Left colon (tissue), 2 donors: ENCODE measurements around the gene TCL1A. TPM values are rescaled to one million over a fixed set of nuclear protein-coding genes. Genes with fewer than 3 reads are reported as not detected.
"Not testable (repeated sequence)": the region's sequence is repeated elsewhere in the genome, so short reads cannot be mapped to it uniquely, and the experiment has no call there.

Experiments used
- ATAC-seq: fragments of 200-7000 bp; cut with Tn5 transposase; one replicate; pipeline ENCODE4 v1.9.1; 2020; ENCODE audit warnings: mild to moderate bottlenecking, moderate library complexity
- DNase-seq, 2 donors: peaks; one replicate each; pipeline ENCODE4 v3.0.0-alpha.2; 2020
- intact Hi-C, 2 donors: fragments of 100-400 bp; cut with DNase I in 1 of 2; cut with micrococcal nuclease in 1 of 2; formaldehyde crosslinking; loops; one replicate each; pipeline versions ENCODE4 v1.11.2 to v1.14.0; 2022; cut with DNase I, micrococcal nuclease
- long read RNA-seq: library from polyadenylated mRNA; unstranded; transcript quantifications from one replicate; pipeline ENCODE4 v2.0.0, GENCODE V29; 2021
- total RNA-seq, 2 donors: library from RNA; stranded (reverse); fragmentation: NEBNext Ultra II Directional; extraction: Animal tissue kit (Norgen Biotek cat#: 25700); gene quantifications; one replicate each; pipeline ENCODE4 v1.2.1, GENCODE V29; 2021
- donor health status: DM: no; HTN: no; CAD: no.
- donor health status: DM: yes; HTN: yes; CAD: no.

TCL1A gene, protein sequence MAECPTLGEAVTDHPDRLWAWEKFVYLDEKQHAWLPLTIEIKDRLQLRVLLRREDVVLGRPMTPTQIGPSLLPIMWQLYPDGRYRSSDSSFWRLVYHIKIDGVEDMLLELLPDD
- under 1 TPM; 0.40 to 0.61 TPM for total RNA-seq
- long read RNA-seq = 0 reads

GRCh38 chr14:95713596-95714371 is at the start of gene TCL1A:
Gene TCL1A (minus strand): TSS chr14:95714125. CDS start chr14:95714066, 59 bp downstream.
- ATAC-seq (no peak), DNase-seq (no peak)
- intact Hi-C loops = no loop called here

DNA sequence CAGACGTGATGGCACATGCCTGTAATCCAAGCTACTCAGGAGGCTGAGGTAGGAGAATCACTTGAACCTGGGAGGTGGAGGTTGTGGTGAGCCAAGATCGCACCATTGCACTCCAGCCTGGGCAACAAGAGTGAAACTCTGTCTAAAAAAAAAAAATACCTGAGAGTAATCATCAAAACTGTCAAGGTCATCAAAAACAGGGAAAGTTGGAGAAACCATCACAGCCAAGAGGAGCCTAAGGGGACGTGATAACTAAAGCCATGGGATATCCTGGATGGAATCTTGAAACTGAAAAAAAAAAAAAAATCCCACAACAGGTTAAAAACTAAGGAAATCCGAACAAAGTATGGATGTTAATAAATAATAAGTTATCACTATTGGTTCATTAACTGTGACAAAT is 49.1 kb upstream of the TCL1A start:
- intact Hi-C loops, ATAC-seq, DNase-seq: not testable (repeated sequence)

DNA sequence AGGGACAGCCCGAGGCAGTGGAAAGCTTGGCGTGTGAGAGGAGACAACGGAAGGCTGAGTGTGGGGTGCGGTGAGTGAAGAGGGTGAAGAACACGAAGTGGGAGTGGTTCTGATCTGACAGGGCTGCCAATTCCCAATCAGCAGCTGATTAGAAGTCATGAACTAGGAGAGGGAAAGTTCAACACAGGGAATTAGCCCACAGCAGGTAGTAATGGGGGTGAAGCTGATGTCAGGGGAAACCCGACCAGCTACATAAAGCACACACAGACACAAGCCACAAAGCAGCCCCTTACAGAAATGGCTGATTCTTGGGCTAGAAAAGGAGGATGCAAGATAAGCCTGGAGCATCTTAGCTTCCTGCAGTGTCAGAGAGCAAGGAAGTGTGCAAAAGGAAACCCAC is 47.5 kb upstream of the TCL1A start:
- intact Hi-C loops = no loop called here
- DNase-seq (no peak), ATAC-seq (no peak)

DNA sequence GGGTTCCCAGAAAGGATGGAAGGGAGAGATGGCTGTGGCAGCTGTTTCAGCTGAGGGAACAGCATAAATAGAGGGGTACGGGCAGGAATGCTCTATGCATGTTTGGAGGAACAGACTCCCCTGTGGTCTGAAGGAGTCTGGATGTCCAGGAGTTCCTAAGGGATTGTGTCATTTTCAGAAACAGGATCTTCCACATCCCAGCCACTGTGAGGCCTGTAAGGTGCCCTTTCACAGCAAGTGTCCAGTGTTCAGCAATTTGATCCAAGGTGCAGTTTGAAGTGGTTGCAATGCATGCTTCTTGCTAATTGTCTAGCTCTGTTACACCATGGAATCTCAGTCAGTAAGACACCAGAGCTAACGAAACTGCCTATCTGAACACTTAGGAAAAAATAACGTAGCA is 46.7 kb upstream of the TCL1A start:
- ATAC-seq (no peak), DNase-seq (no peak)
- intact Hi-C loops = no loop called here

DNA sequence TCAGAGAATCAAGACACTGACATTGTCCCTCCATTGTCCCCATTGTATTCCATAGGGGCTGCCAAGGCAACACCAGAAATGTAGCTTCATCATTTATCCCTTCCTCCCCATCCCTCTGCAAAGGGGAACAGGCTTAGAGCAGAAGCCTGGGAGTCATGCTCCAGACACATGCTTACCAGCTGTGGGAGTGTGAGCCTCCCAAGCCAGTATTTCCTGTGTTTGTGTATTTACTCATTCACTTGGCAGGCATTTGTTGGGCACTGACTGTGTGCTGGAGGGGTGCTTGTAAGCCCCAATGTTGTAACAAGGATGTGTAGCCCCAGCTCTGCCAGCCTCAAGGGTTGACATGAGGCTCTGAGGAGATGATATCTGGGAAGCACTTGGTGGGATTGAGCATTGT is 46.0 kb upstream of the TCL1A start:
- DNase-seq (no peak), ATAC-seq (no peak)
- intact Hi-C loops = no loop called here

GRCh38 chr14:95758331-95758730 is 44.4 kb upstream of the TCL1A start:
- ATAC-seq = no peak
- intact Hi-C loops = no loop called here
- DNase-seq = no peak

DNA sequence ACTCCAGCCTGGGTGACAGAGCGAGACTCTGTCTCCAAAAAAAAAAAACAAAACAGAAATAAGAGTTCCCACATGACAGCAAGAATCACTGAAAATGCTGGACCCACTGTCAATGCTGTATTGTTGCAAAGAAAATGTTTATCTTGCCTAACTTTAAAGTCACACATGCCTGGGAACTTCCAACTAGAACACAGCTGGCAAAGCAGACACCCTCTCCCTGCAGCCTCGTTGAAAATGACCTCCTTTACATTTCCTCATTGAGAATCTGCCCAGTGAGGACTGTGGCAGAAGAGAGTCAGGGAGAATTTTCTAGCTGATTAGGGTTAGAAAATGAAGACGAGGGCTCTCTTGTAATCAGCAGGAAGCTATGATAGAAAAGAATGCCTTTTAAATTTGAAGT is 42.8 kb upstream of the TCL1A start:
- ATAC-seq (no peak), DNase-seq (no peak)
- intact Hi-C loops = no loop called here

DNA sequence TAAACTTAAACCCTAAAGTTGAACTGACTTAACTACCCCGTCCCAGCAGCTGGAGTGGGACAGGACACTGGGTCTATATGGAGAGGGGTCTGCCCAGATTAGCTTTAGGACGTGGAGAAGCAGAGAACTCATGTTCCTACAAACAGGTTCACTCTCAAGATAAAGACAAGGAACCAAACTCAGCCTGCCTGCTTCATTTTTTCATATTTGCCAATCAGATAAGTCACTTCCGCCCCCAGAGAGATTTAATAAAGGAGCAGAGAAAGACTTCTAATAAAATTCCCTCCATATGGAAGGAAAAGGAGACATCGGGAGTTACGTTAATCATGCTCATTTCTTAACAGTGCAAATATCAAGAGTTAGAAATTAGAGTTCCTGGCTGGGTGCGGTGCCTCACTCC is 42.2 kb upstream of the TCL1A start:
- intact Hi-C loops = no loop called here
- ATAC-seq (no peak), DNase-seq (no peak)

DNA sequence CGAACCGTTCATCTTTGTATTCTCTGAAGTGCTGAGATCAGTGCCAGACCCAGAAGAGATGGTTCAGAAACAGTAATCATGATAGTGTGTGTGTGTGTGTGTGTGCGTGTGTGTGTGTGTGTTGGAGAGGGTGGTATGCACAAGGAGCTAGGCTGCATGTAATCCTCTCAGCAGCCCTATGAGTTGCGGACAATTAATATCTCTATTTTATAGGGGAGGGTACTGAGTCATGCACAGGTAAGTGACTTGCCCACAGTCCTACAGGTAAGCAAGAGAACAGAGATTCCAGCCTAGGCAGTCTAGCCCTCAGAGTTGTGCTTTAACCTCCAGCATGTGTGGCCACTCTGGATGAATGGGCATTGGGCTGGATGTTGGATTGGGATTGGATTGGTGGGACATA is 27.9 kb upstream of the TCL1A start:
- intact Hi-C loops = no loop called here
- DNase-seq = no peak
- ATAC-seq = no peak

- DNase-seq = no peak
Measured at GRCh38 chr14:95741038-95741490, 27.1 kb upstream of the TCL1A start.

GRCh38 chr14:95739356-95739755 is 25.4 kb upstream of the TCL1A start:
- no peak for DNase-seq
- no peak for ATAC-seq
- intact Hi-C loops = no loop called here

More at GRCh38 chr14:95741038-95741490, 27.1 kb upstream of the TCL1A start:
- intact Hi-C loops = no loop called here
- ATAC-seq = no peak

DNA sequence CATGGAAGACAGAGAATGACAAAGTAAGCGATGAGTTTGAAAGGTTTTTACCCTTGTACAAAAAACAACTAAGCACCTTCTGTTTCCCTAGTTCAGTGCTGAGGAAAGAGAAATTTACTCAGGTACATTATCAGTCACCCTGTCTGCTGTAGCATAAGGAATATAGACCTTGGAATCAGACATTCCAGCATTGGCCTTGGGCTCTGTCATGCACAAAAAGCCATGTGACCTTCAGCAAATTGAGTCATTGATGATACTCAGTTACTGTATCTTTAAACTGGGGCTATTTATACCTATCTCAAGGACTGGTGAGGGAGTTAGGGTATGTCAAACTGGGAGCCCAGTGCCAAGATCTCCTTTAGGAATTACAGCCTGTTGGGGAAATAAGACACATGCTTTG is 19.3 kb upstream of the TCL1A start:
- intact Hi-C loops = no loop called here

GRCh38 chr14:95730126-95730525 is 16.2 kb upstream of the TCL1A start:
- ATAC-seq = no peak
- intact Hi-C loops = no loop called here
- no peak for DNase-seq

More for the DNA sequence above, 19.3 kb upstream of the TCL1A start:
- no peak for DNase-seq
- no peak for ATAC-seq

GRCh38 chr14:95729402-95730028 is 15.6 kb upstream of the TCL1A start:
- ATAC-seq, DNase-seq, intact Hi-C loops: not testable (repeated sequence)

- no peak for ATAC-seq
- DNase-seq = no peak
- intact Hi-C loops = no loop called here
Measured at GRCh38 chr14:95727056-95727700, 13.3 kb upstream of the TCL1A start.

DNA sequence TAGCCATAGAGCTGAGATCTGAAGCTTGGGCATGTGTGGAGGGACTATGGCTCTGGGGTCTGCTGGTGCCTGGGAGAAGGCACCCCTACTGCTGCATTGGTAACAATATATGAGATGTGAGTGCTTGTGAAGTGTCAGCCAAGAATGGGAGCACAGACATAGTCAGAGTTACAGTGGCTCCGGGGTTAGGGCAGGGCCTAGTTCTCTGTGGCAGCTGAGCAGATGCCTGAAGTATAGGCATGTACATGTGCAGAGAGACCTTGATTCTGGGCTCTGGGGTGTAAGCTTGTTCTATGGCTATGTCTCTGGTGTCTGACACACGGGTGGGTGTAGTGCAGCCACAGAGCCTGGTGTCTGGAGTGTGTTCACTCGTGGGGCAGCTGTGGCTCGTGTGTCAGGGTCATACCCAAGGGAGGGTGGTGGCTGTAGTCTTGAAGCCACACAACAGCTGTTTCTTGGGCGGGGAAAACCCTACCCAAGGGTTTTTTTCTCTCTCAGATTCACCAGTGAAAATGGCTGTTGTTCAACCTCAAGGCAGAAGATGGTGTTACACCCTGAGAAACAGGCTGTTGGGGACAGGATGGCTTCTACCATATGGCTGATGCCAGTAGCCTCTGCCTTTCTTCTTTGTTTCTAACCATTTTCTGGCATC is 11.9 kb upstream of the TCL1A start:
- no peak for ATAC-seq
- intact Hi-C loops = no loop called here
- no peak for DNase-seq

- no peak for ATAC-seq
- intact Hi-C loops = no loop called here
- DNase-seq = no peak
Measured at GRCh38 chr14:95722525-95723190, 8.7 kb upstream of the TCL1A start.

DNA sequence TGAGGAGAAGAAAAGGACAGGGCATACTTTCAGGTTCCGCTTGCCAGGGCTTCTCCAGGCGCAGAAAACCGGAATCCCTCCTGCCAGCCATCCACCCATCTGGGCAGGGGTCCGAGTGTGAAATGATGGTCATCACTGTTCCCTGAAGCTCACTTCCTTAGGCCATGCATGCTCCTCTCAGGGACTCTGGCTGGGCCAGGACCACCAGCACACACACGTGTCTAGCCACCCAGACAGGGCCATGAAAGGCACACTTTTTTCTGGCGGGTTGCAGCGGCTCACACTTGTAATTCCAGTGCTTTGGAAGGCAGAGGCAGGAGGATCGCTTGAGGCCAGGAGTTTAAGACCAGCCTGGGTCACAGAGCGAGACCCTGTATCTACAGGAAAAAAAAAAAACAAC is 1.5 kb downstream of the TCL1A start:
- no peak for ATAC-seq
- intact Hi-C loops = no loop called here
- DNase-seq = no peak
